IPS-NIHi11 (cell line): ENCODE measurements around the gene ZNF785.
A peak's percentile ranks its signal among the peaks of the same experiment; 100 is the strongest.
"Not testable (repeated sequence)": the region's sequence is repeated elsewhere in the genome, so short reads cannot be mapped to it uniquely, and the experiment has no call there.

Experiments
- DNase-seq: peaks from one replicate; pipeline ENCODE4 v3.0.0; 2012; ENCODE audit warnings: mixed read lengths, low spot score

Gene ZNF785

DNA sequence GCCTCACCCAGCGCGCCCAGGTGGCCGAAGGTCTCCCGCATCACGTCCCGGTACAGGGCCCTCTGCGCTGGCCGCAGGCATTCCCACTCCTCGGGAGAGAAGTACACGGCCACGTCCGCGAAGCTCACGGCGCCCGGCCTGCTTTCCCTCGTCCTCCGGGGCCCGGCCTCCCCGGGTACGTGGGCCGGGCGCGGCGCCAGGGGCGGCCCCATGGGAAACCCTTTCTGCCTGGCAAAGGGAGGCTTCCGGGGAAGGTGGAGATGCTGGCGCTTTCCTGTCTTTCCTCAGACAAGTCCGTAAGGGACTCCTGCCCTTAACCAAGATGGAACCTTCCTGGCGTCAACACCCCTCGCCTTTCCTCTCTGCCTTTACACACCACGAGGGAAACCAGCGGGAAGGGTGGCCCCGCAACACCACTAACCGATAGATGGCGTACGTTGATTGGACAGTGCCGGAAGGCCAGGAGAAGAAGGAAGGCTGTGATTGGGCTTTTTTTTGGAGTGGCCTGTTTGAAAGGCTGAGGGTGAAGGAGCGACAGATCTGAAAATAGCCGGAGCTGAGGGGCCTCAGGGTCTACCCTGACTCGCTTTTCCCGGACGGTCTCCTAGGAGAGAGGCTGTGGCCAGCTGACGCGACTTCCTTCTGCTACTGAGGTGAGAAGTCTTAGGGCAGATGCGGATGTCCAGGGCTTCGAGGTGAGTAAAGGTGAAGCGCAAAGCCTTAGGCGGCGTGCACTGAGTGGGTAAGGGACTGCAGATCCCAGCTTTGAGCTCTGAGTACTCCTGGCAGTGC lies at the start of gene ZNF785:
Gene ZNF785, minus strand, starts transcription at position 298 of the 792 bp plus-strand sequence. Its CDS starts 86 bp downstream, at position 212.
- peak; percentile 95 for DNase-seq

GRCh38 chr16:30633526-30633925 lies 48.0 kb upstream of the ZNF785 start:
- DNase-seq, result no peak

DNA sequence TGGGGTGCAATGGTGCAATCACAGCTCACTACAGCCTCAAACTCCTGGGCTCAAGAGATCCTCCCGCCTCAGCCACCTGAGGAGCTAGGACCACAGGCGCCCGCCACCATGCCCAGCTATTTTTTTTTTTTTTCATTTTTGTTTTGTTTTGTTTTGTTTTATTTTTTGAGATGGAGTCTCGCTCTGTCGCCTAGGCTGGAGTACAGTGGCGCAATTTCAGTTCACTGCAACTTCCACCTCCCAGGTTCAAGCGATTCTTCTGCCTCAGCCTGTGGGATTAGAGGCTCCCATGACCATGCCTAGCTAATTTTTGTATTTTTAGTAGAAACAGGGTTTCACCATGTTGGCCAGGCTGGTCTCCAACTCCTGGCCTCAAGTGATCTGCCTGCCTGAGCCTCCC lies 47.0 kb upstream of the ZNF785 start:
- DNase-seq, result not testable (repeated sequence)

DNA sequence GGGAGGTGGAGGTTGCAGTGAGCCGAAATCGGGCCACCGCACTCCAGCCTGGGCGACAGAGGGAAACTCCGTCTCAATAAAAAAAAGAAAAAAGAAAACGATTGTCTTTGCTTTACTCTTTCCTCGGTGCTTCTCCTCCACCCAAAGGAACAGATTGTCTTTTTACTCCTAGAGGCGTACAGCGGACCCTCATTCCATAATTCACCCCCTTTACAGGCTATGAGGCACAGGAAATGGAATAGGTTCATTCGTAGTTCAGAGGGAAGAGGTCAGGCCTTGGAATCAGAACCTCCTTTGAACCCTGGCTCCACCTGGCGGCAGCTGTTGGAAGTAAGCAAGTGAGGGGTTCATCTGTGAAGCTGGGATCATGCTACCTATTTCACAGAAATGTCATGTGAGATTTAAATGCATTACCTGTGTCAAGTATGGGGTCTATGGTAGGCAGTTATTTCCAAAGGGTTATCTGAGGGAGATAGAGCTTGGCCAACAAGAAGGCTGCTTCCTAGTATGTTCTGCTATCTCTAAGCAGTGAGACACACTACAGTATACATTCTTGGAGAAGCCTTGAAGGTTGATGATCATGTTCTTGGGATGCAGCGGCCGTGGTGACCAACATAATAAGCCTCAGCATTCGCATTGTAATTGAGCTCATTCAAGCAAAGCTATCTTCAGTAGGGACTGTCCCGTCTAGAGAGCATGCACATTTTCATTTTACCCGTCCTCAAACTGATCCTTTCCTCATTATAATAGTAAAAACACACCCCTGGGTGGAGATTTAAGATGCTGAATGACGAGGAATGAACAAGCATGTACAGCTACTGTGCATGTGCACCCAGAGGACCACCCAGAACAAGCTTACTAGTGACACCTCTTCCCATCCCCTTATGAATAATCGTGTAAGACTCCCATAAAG lies 43.4 kb upstream of the ZNF785 start:
- DNase-seq, result peak; percentile 79

DNA sequence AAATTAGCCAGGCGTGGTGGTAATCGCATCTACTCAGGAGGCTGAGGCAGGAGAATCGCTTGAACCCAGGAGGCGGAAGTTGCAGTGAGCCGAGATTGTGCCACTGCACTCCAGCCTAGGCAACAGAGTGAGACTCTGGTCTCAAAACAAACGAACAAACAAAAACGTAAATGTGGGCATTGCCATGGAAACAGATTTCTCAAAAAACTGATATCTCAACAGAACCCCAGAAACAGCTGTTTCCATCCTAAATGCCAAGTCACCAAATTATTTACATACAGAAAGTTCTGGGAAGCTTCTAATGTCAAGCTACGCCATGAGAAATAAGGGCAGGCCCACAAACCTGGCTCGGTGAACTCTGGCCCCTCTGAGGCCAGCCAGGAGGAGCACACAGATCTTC lies 40.7 kb upstream of the ZNF785 start:
- DNase-seq, result no peak

DNA sequence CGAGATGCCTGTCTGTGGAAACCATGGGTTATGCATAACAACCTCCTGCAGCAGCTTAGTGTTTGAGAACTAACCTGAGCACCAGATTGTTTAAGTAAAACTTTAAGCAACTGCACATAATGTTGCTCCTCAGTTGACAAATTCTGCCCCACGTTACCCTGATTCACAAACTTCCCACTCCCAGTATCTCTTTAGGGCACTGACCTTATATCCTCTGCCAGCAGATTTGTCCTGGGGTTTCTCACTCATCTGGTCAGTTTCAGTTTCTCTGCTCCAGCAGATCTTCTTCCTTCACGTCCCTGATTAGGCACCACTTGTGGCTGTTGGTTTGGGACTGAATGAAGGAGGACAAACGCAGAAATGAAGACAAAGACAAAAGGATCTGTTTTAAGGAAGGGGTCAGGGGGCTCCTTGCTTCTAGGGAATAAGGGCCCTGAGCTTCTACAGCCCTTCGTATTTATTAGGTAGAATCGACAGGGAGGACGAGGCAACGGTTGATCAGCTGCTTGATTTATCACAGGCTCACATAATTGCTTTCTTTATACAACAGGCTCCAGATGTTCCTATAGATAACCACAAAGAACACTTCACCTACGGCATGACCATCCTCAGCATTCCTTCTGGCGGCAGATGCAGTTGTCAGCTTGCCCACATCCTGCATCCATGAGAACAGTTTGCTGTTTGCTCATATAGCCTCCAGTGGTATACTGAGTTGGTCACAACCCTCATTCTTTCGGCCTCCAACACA lies 38.2 kb upstream of the ZNF785 start:
- no peak for DNase-seq

DNA sequence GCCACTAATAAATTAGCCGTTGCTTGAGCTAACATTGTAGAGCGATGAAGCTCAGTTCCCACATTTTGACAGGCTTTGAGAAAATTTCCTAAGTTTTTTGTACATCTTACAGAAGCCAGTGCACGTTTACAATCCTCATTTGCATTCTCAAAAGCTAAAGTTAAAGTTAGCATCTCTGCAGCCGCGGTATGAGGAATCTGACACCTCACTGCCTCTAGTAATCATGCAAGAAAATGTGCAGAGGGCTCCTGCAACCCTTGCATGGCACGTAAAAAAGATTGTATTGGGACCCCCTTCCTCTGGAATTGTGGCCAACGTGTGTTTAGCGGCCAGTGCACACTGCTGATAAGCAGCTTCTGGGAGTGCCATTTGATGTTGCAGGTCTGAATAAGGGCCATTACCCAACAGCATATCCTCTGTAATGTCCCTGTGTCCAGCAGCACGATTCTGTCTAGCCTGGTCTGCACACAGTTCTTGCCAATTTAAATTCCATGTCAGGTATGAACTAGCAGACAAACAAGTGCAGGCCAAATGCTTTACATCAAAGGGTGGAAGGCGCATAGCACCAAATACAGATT lies 37.0 kb upstream of the ZNF785 start:
- DNase-seq, result no peak

DNA sequence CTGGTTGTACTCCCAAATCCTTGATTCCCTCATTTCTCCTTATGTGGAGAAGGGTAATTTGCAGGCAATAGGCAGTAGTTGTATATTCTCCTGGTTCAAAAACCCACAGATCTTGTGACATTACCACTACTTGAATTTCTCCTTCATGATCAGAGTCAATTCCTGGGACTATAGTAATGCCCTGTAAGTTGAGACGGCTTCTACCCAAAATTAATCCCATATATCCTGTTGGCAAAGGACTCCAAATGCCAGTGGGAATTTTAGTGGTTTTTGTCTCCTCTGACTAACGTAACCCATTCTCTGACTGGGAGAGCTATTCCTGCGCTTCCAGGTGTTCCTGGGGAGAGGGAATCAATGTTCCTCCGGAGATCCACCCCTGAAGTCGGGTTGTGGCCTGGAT lies 36.3 kb upstream of the ZNF785 start:
- no peak for DNase-seq

- no peak for DNase-seq
Observed at GRCh38 chr16:30620169-30620568, 34.7 kb upstream of the ZNF785 start.

DNA sequence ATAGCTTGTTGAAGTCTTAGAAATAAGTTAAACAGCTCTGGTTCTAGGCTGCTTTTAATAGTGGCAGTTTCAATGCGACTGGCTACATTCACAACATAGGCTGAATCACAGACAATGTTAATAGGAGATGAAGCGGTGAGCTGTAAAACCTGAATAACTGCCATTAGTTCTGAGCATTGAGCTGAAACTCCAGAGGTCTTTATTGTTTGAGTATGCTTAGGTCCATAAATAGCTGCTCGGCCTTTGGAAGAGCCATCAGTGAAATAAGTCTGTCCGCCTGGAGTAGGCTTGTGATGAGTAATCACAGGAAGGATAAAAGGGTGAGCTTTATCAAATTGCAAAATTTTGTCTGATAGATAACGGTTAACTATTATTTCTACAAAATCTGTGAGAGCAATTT lies 34.1 kb upstream of the ZNF785 start:
- DNase-seq, result no peak

- DNase-seq, result no peak
Observed at GRCh38 chr16:30619202-30619601, 33.7 kb upstream of the ZNF785 start.

- peak; percentile 83 for DNase-seq
Observed at GRCh38 chr16:30615358-30616091, 30.0 kb upstream of the ZNF785 start.

GRCh38 chr16:30609926-30610839 lies 24.7 kb upstream of the ZNF785 start, which contains the start of gene ZNF689:
Gene ZNF689 (minus strand): TSS chr16:30610389. CDS start chr16:30610041, 348 bp downstream.
- DNase-seq, result peak; percentile 98

DNA sequence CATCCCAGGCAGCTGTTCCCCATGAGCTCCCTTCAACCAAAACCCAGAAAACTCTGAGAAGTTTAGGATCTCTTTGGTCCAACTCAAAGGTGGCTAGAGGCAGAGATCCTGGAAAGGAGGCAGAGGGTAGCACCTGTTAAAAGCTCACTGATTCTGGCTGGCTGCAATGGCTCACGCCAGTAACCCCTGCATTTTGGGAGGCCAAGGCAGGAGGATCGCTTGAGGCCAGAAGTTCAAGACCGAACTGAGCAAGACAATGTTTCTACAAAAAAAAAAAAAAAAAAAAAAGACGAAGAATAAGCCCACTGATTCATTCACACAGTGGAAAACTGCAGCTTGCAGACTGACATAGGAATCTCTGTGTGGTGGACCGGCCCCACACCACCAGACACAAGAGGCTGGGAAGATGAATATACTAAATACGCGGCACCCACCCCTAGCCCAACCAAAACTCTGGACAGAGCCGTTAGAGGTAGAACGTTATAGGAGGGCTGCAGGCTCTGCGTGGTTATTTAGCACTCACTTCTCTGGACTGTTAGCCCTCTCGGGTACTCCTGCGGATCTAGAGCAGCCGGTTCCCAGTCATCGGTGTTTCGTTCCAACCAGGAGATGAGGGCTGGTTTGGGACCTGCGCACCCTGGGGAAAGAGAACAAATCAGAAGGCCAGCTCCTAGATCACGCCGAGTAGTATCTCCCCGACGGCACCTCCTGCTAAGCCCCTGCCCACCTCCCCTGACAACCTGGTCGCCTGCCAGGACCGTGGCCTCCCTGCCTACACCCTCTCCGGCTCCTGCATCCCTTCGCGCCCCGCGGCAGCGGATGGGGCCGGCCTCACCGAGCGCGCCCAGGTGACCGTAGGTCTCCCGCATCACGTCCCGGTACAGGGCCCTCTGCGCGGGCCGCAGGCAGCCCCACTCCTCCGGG lies 23.8 kb upstream of the ZNF785 start:
- DNase-seq, result peak; percentile 71

DNA sequence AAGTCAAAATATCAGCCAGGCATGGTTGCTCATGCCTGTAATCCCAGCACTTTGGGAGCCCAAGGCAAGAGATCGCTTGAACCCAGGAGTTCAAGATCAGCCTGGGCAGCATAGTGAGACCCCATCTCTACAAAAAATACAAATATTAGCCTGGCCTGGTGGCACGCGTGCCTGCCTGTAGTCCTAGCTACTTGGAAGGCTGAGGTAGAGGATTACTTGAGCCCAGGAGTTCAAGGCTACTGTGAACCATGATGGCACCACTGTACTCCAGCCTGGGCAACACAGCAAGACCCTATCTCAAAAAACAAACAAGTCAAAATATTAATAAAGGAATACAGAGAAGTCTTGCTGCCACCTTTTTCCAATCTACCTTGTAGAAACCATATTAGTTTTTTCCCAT lies 20.5 kb upstream of the ZNF785 start:
- DNase-seq, result no peak

DNA sequence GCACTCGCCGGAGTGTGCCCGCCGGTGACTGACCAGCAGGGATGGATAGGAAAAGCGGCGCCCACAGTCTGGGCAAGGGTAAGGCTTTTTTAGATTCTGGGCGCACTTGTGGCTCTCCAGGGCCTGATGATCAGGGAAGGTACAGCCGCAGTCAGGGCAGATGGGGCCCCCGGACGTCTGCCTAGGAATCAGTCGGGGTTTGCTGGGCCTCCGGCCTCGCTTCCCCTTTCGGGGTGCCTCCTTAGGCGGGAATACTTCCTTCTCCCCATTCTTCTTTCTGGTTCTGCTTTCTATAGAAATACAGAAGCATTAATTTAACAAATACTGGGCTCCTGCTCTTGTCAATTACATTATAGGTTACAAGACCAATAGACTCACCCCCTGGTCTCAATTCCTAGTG lies 19.7 kb upstream of the ZNF785 start:
- DNase-seq, result no peak

DNA sequence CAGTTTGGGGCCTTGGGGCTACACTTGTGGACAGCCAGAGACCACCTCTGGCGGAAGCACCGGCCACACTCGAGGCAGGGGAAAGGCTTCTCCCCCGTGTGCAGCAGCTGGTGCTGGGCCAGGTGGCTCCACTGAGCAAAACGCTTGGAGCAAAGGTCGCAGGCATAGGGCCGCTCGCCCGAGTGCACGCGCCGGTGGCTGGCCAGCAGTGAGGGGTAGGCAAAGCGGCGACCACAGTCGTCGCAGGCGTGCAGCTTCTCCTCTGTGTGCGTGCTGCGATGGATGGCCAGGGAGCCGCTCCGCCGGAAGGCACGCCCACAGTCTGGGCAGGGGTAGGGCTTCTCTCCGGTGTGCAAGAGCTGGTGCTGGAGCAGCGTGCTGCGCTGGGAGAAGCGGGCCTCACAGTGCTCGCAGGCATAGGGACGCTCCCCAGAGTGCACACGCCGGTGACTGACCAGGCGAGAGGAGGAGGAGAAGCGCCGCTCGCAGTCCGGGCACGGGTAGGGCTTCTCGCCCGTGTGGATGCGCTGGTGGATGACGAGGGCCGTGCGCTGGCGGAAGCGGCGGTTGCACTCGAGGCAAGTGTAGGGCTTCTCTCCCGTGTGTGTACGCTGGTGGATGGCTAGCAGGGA lies 18.9 kb upstream of the ZNF785 start:
- DNase-seq, result no peak

GRCh38 chr16:30603945-30604315 lies 18.4 kb upstream of the ZNF785 start:
- DNase-seq, result no peak
